ENCODE measurements around the gene MRI1.

DNA sequence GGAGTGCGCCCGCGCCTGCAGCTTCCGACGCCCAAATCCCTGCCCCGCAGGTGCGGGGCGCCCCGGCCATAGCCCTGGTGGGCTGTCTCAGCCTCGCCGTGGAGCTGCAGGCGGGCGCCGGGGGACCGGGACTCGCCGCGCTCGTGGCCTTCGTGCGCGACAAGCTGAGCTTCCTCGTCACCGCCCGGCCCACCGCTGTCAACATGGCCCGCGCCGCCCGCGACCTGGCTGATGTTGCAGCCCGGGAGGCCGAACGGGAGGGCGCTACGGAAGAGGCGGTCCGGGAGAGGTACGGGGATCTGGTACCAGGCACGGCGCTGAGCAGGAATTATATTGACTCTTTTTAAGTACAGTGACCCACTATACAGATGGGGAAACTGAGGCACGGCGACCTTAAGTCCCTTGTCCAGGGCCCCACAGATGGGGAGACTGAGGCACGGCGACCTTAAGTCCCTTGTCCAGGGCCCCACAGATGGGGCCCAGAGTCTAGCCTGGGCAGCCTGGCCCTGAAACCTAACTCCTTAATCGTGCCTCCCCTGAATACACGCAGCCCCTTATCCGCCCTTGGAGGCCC is 586 bp downstream of the MRI1 start:
- TF ChIP-seq POLR2A (IDR thresholded peaks at IDR 0.05): no peak
- TF ChIP-seq, protein P1, sequence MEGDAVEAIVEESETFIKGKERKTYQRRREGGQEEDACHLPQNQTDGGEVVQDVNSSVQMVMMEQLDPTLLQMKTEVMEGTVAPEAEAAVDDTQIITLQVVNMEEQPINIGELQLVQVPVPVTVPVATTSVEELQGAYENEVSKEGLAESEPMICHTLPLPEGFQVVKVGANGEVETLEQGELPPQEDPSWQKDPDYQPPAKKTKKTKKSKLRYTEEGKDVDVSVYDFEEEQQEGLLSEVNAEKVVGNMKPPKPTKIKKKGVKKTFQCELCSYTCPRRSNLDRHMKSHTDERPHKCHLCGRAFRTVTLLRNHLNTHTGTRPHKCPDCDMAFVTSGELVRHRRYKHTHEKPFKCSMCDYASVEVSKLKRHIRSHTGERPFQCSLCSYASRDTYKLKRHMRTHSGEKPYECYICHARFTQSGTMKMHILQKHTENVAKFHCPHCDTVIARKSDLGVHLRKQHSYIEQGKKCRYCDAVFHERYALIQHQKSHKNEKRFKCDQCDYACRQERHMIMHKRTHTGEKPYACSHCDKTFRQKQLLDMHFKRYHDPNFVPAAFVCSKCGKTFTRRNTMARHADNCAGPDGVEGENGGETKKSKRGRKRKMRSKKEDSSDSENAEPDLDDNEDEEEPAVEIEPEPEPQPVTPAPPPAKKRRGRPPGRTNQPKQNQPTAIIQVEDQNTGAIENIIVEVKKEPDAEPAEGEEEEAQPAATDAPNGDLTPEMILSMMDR (IDR thresholded peaks at IDR 0.05): no peak
